Muscle of leg (tissue), 11 donors: ENCODE results near the gene MAGI2. TPM values are rescaled to one million over a fixed set of nuclear protein-coding genes. Genes with fewer than 3 reads are reported as not detected.

Experiments
- DNase-seq: peaks from one replicate; pipeline ENCODE4 v3.0.0; 2013
- H3K27ac ChIP-seq: one replicate; pipeline ENCODE4 v1.5.1; 2013; ENCODE audit warnings: mild to moderate bottlenecking, low read length, control low read depth
- H3K27me3 ChIP-seq: one replicate; pipeline ENCODE4 v1.6.1; 2013; ENCODE audit warnings: low read length; ENCODE audit not compliant: control insufficient read depth, insufficient read depth
- H3K36me3 ChIP-seq: one replicate; pipeline ENCODE4 v1.6.1; 2013; ENCODE audit warnings: low read length; ENCODE audit not compliant: control insufficient read depth, insufficient read depth
- H3K4me1 ChIP-seq: one replicate; pipeline ENCODE4 v1.6.1; 2013; ENCODE audit warnings: low read length; ENCODE audit not compliant: control insufficient read depth, insufficient read depth
- H3K4me3 ChIP-seq: one replicate; pipeline ENCODE4 v1.5.1; 2013; ENCODE audit warnings: low read length, control low read depth
- H3K9me3 ChIP-seq: replicated peaks from 2 replicates; pipeline ENCODE4 v1.6.1; 2013; ENCODE audit warnings: low read depth, low read length; ENCODE audit not compliant: control insufficient read depth
- WGBS: methylation state at CpG from one replicate; pipeline ENCODE4 v1.1.5; 2013; ENCODE audit warnings: missing lambda C conversion rate; ENCODE audit not compliant: insufficient coverage; 5-methylcytosine and 5-hydroxymethylcytosine counted together
- polyA plus RNA-seq, 8 donors: library from polyadenylated mRNA; unstranded; fragments of 120-200 nt; gene quantifications; one replicate each; pipeline versions ENCODE4 v1.2.1 to v1.2.3, GENCODE V29; 2013; ENCODE audit warnings: inconsistent platforms in 1 of 8, low replicate concordance in 1 of 8; ENCODE audit not compliant: insufficient read length in 8 of 8, insufficient read depth in 1 of 8
- total RNA-seq: library from RNA; stranded (reverse); fragments of 120-200 nt; gene quantifications from one replicate; pipeline ENCODE4 v1.2.4, GENCODE V29; 2013

Gene MAGI2
- total and polyA plus RNA-seq, 9 donors, result 3.5 to 6.3 (median 5.2) TPM

DNA sequence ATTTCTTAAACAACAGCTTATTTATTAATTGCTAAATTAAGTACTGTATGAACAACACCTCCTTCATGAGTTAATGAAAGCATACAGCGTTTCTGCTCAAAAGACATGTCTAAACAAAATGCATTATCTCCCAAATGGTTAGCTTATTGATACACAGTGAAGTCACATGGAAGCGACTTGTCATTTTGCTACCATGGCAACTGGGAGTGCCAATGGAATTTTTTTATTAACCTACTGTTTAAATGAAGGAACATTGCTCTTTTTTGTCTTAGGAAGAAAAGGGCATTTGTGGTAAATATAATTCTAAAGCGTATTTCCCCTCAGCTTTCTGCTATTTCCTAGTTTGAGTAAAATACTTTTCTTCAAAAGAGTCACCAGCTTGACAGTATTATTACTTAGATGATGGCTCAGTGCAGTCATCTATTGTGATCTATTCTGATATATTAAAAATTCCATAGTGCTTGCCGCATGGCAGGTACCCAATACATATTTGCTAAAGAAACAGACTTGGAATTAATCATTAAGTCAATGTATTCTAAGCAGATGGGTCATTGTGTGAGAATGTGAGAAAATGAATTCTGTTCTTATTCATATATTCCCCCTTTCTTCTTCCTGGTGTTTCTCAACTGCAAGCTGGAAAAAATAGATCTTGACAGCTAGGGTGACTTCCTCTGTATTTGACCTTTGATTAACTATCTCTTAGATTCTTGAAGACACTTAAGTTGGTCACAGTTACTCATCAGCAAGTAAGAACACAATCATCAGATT lies 818.3 kb downstream of the MAGI2 start:
- Histone ChIP-seq H3K36me3 (no peaks in the 10 kb centered on the region), H3K27ac (no peak overlapping the region), H3K4me1 (no peaks in the 10 kb centered on the region), H3K27me3 (no peaks in the 10 kb centered on the region), H3K4me3 (no peak overlapping the region), H3K9me3 (no peaks in the 10 kb centered on the region)
- no peak for DNase-seq
- no CpG with 5 or more reads among the region's 4 CpGs for WGBS

DNA sequence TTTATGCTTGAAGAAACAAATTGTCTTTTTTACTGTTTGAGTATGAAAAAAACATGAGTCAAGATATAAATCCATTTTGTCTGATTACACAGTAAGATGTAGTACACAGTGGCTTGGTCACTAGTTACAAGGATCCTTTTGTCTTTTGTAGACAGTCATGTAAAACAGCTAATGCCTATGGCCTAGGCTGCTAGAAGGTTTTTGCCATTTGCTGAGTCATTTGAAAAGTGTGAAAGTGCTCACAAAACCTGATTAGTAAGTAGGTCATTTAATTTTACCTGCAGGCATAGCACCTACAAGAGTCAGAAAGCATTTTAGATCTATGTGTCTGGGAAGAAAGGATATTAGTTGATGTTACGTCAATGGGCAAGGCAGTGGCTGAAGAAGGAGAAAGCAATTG lies 819.4 kb downstream of the MAGI2 start:
- no peak overlapping the region for H3K4me3 ChIP-seq
- H3K9me3 ChIP-seq, result no peaks in the 10 kb centered on the region
- WGBS, result 100% methylated on average over 1 of the region's 1 CpG
- H3K36me3 ChIP-seq, result no peaks in the 10 kb centered on the region
- no peak for DNase-seq
- no peaks in the 10 kb centered on the region for H3K4me1 ChIP-seq
- H3K27me3 ChIP-seq, result no peaks in the 10 kb centered on the region
- H3K27ac ChIP-seq, result no peak overlapping the region

DNA sequence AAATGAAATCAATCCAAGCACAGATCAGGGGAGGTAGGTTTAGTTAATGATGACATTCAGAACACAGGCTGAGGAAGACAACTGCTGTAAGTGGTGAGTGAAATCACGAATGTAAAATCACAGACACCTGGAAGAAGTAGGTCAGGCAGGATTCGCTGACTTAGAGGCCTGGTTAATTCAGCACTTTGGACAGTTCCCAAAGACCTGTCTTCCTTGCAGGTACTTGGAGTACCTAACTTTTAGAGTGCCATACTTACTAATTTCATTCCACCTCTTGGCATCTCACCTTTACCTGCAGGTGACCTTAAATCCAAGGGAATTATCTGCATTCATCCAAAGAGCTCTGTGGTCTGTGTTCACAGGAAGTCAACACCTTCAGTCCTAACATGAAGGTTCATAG lies 832.5 kb downstream of the MAGI2 start:
- H3K27me3 ChIP-seq, result no peaks in the 10 kb centered on the region
- peak; percentile 17 for DNase-seq
- H3K4me3 ChIP-seq, result no peak overlapping the region
- H3K4me1 ChIP-seq, result no peaks in the 10 kb centered on the region
- no peaks in the 10 kb centered on the region for H3K36me3 ChIP-seq
- H3K9me3 ChIP-seq, result no peaks in the 10 kb centered on the region
- 45% methylated on average over 2 of the region's 2 CpGs for WGBS
- no peak overlapping the region for H3K27ac ChIP-seq

DNA sequence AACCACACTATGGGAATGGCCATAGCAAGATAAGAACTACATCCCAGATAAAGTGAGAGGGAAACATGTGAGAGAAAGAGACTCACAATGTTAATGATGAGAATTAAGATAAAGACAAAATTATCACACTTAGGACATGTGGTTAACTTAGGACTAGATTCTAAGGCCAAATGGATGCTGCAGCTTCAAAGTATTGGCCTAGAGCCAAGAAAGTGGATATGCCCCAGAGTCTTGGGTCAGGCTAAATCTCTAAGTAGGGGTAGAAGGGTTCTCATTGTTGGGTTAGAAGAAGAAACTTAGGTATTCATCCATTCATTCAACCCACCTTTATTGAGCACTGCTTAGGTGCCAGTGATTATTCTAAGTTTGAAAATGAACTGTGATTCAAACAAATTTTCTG lies 836.9 kb downstream of the MAGI2 start:
- no peaks in the 10 kb centered on the region for H3K27me3 ChIP-seq
- no peak for DNase-seq
- H3K36me3 ChIP-seq, result no peaks in the 10 kb centered on the region
- no peak overlapping the region for H3K4me3 ChIP-seq
- no peak overlapping the region for H3K27ac ChIP-seq
- H3K4me1 ChIP-seq, result no peaks in the 10 kb centered on the region
- H3K9me3 ChIP-seq, result no peaks in the 10 kb centered on the region

DNA sequence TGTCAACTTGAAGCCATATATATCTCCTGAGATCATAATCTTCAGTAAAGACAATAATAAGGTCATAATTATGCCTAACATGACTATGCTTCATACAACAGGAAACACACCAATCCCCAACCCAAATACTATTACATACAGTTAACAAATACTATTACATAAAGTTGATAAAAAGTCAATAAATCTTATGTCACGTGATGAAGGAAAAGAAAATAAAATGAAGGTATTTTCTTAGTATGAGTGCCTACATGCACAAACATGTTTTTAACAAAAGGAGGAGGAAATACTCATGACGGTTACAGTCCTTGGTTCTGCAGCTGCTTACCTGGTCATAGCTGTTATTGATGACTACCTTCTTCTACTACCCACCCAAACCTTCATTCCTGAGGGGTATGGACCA lies 844.2 kb downstream of the MAGI2 start:
- no peaks in the 10 kb centered on the region for H3K9me3 ChIP-seq
- no peak overlapping the region for H3K4me3 ChIP-seq
- H3K27ac ChIP-seq, result no peak overlapping the region
- no peaks in the 10 kb centered on the region for H3K27me3 ChIP-seq
- WGBS, result no CpG with 5 or more reads among the region's 2 CpGs
- H3K36me3 ChIP-seq, result no peaks in the 10 kb centered on the region
- no peaks in the 10 kb centered on the region for H3K4me1 ChIP-seq
- no peak for DNase-seq

DNA sequence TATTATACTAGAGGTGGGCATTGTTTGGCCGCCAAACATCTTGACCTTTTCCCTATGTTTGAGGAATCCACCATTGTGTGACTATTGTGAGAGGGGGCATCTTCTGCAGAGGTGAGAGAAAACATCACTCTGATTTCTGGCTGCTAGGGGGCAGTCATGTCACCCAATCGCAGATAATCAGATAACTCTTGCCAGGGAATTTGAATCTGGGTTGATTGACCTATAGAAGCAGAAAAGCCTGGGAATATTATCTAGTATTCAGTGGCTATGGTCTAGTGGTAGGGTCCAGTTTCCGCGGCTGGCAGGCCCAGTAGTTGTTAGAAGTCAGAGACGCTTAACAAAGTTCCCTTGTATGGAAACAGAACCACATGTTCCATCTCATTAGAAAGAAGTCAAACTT lies 846.4 kb downstream of the MAGI2 start:
- Histone ChIP-seq H3K9me3 (no peaks in the 10 kb centered on the region), H3K27ac (no peak overlapping the region), H3K4me1 (no peaks in the 10 kb centered on the region), H3K36me3 (no peaks in the 10 kb centered on the region), H3K27me3 (no peaks in the 10 kb centered on the region), H3K4me3 (no peak overlapping the region)
- no CpG with 5 or more reads among the region's 5 CpGs for WGBS
- DNase-seq, result no peak

DNA sequence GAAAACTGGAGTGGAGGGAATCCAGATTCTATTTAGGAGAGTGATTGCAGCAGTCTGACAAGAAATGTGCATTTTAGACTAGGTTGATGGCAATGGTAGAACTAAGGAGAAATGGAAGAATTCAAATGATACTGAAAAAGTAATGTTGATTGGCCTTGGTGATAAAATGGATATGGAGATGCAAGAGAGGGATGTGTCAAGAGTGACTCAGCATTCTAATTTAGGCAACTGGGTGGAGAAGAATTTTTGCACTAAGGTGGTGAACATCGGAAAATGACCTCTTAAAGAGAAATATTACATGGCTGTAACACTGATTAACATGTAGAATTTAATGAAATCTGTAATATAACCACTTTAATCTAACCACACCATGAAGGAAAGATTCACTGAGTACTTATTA lies 848.3 kb downstream of the MAGI2 start:
- Histone ChIP-seq H3K27ac (no peak overlapping the region), H3K36me3 (no peaks in the 10 kb centered on the region), H3K4me1 (no peaks in the 10 kb centered on the region), H3K27me3 (no peaks in the 10 kb centered on the region), H3K4me3 (no peak overlapping the region), H3K9me3 (no peaks in the 10 kb centered on the region)
- DNase-seq, result no peak
- WGBS, result no CpG with 5 or more reads among the region's 1 CpG

DNA sequence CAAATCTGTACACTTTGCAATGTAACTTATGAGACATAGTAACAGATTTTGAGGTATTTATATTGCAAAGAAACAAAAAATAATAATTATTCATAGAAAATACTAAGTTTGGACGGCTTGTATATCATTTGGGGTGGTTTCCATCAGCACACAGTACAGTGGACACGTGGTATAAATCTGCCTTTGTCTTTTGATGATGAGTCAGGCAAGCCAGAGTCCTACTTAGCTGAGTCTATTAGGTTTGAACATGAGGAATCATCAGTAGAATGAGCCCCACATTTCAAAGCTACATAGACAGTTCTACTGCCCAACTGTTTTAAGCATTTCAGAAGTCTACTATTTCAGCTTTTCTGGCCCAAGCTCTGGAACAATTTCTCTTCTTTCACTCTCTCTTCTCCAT lies 851.7 kb downstream of the MAGI2 start:
- H3K9me3 ChIP-seq, result no peaks in the 10 kb centered on the region
- H3K36me3 ChIP-seq, result no peaks in the 10 kb centered on the region
- DNase-seq, result no peak
- no peaks in the 10 kb centered on the region for H3K4me1 ChIP-seq
- H3K4me3 ChIP-seq, result no peak overlapping the region
- 60% methylated on average over 1 of the region's 2 CpGs for WGBS
- no peak overlapping the region for H3K27ac ChIP-seq
- no peaks in the 10 kb centered on the region for H3K27me3 ChIP-seq

DNA sequence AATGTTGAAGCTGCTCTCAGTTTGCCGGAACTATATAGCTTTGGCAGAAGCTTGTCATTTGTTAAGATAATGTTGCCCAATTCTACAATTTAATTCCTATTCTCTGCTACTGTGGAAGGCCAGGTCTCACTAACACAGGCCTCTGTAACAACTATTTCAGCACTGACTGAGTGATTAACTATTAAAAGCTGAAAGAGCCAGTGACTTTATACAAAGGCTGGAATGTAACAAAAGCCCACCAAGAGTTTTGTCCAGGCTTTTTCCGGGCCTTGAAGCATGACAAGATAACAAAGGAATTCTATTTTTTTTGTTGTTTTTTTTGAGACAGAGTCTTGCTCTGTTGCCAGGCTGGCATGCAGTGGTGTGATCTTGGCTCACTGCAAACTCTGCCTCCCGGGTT lies 859.3 kb downstream of the MAGI2 start:
- Histone ChIP-seq H3K27me3 (no peaks in the 10 kb centered on the region), H3K27ac (no peak overlapping the region), H3K9me3 (no peaks in the 10 kb centered on the region), H3K4me3 (no peak overlapping the region), H3K36me3 (no peaks in the 10 kb centered on the region), H3K4me1 (no peaks in the 10 kb centered on the region)
- no CpG with 5 or more reads among the region's 3 CpGs for WGBS
- no peak for DNase-seq

DNA sequence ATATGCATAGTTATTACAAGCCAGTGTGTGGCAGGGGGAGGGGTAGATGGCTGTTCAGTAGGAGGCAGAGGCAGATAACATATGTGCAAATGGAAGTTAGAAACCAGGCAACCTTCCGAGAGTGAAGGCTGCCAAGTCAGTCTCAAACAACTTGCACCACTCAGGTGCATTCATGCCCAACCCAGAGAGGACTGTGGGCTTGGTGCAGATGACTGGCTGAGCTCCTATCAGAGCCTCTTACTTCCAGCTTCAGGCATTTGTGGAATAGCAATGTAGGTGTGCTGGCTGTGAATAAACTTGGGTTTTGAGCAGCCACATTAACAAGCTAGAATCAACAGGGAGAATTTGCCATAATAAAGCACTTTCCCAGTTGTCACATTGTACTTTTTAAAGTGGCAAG lies 865.1 kb downstream of the MAGI2 start:
- Histone ChIP-seq H3K27ac (no peak overlapping the region), H3K4me3 (no peak overlapping the region), H3K27me3 (no peaks in the 10 kb centered on the region), H3K9me3 (no peaks in the 10 kb centered on the region), H3K4me1 (no peaks in the 10 kb centered on the region), H3K36me3 (no peaks in the 10 kb centered on the region)
- WGBS, result 71% methylated on average over 1 of the region's 1 CpG
- no peak for DNase-seq
